Measurements from ENCODE around the gene SDK1. TPM values are rescaled to one million over a fixed set of nuclear protein-coding genes. Genes with fewer than 3 reads are reported as not detected.

Gene SDK1
- total RNA-seq, 2 experiments from 2014 or later: 0.10 to 0.17 TPM

- DNase-seq: no peak
- POLR2A ChIA-PET: no interaction called here
- Mint-ChIP-seq H3K4me3 (no peak overlapping the region), H3K9me3 (no peaks in the 10 kb centered on the region), H3K4me1 (peaks cover 13% of the 10 kb centered on the region), H3K27ac (no peak overlapping the region), H3K36me3 (ENCODE audit: low read depth) (no peaks in the 10 kb centered on the region), H3K27me3 (peaks cover 6% of the 10 kb centered on the region)
- CTCF ChIA-PET: interaction anchor here (1.1 kb wide), 1 partner anchor 23 kb away, joined by 3 read pairs; no protein-coding TSS in a partner anchor
These were observed 111.8 kb downstream of the SDK1 start for GRCh38 chr7:3412871-3413270.

- Mint-ChIP-seq H3K36me3 (ENCODE audit: low read depth) (no peaks in the 10 kb centered on the region), H3K9me3 (no peaks in the 10 kb centered on the region), H3K4me1 (no peaks in the 10 kb centered on the region), H3K4me3 (no peak overlapping the region), H3K27me3 (peaks cover 4% of the 10 kb centered on the region), H3K27ac (no peak overlapping the region)
- CTCF ChIA-PET: no interaction called here
- DNase-seq: no peak
- POLR2A ChIA-PET: no interaction called here
These were observed 114.8 kb downstream of the SDK1 start for GRCh38 chr7:3415861-3416312.

GRCh38 chr7:3416453-3416852 is 115.4 kb downstream of the SDK1 start:
- ChIA-PET CTCF (interaction anchor here (0.6 kb wide), 1 partner anchor 213 kb away, joined by 3 read pairs; no protein-coding TSS in a partner anchor), POLR2A (no interaction called here)
- no peak overlapping the region for H3K4me3 Mint-ChIP-seq
- H3K4me1 Mint-ChIP-seq: no peaks in the 10 kb centered on the region
- H3K36me3 Mint-ChIP-seq (ENCODE audit: low read depth): no peaks in the 10 kb centered on the region
- peaks cover 4% of the 10 kb centered on the region for H3K27me3 Mint-ChIP-seq
- no peaks in the 10 kb centered on the region for H3K9me3 Mint-ChIP-seq
- no peak for DNase-seq
- no peak overlapping the region for H3K27ac Mint-ChIP-seq

- Mint-ChIP-seq H3K4me1 (no peaks in the 10 kb centered on the region), H3K36me3 (ENCODE audit: low read depth) (no peaks in the 10 kb centered on the region), H3K27ac (no peak overlapping the region), H3K9me3 (peaks cover 9% of the 10 kb centered on the region), H3K4me3 (no peak overlapping the region), H3K27me3 (no peaks in the 10 kb centered on the region)
- ChIA-PET POLR2A (no interaction called here), CTCF (no interaction called here)
- DNase-seq: no peak
These were observed 124.0 kb downstream of the SDK1 start for GRCh38 chr7:3425087-3425486.

- ChIA-PET CTCF (interaction anchor here (0.6 kb wide), 1 partner anchor 349 kb away, joined by 3 read pairs; no protein-coding TSS in a partner anchor), POLR2A (no interaction called here)
- peaks cover 9% of the 10 kb centered on the region for H3K9me3 Mint-ChIP-seq
- no peaks in the 10 kb centered on the region for H3K27me3 Mint-ChIP-seq
- H3K4me1 Mint-ChIP-seq: no peaks in the 10 kb centered on the region
- no peak overlapping the region for H3K27ac Mint-ChIP-seq
- no peaks in the 10 kb centered on the region for H3K36me3 Mint-ChIP-seq (ENCODE audit: low read depth)
- no peak overlapping the region for H3K4me3 Mint-ChIP-seq
- DNase-seq: no peak
These were observed 125.0 kb downstream of the SDK1 start for GRCh38 chr7:3426064-3426463.

- DNase-seq: no peak
These were observed 126.9 kb downstream of the SDK1 start for GRCh38 chr7:3427957-3428356.

GRCh38 chr7:3429981-3430380 is 128.9 kb downstream of the SDK1 start:
- Mint-ChIP-seq H3K4me3 (no peak overlapping the region), H3K9me3 (no peaks in the 10 kb centered on the region), H3K27me3 (no peaks in the 10 kb centered on the region), H3K27ac (no peak overlapping the region), H3K4me1 (no peaks in the 10 kb centered on the region), H3K36me3 (ENCODE audit: low read depth) (no peaks in the 10 kb centered on the region)
- POLR2A ChIA-PET: no interaction called here
- DNase-seq: no peak
- CTCF ChIA-PET: no interaction called here

More at GRCh38 chr7:3427957-3428356, 126.9 kb downstream of the SDK1 start:
- CTCF ChIA-PET: no interaction called here
- H3K4me1 Mint-ChIP-seq: no peaks in the 10 kb centered on the region
- POLR2A ChIA-PET: no interaction called here
- H3K27me3 Mint-ChIP-seq: no peaks in the 10 kb centered on the region
- no peak overlapping the region for H3K27ac Mint-ChIP-seq
- H3K9me3 Mint-ChIP-seq: no peaks in the 10 kb centered on the region
- no peaks in the 10 kb centered on the region for H3K36me3 Mint-ChIP-seq (ENCODE audit: low read depth)
- H3K4me3 Mint-ChIP-seq: no peak overlapping the region

GRCh38 chr7:3430588-3430987 is 129.5 kb downstream of the SDK1 start:
- H3K4me1 Mint-ChIP-seq: no peaks in the 10 kb centered on the region
- no peak for DNase-seq
- ChIA-PET POLR2A (no interaction called here), CTCF (interaction anchor here (0.6 to 1.0 kb wide), 2 partner anchors 9 to 92 kb away, joined by 3 read pairs; no protein-coding TSS in a partner anchor)
- H3K36me3 Mint-ChIP-seq (ENCODE audit: low read depth): no peaks in the 10 kb centered on the region
- no peak overlapping the region for H3K4me3 Mint-ChIP-seq
- no peaks in the 10 kb centered on the region for H3K9me3 Mint-ChIP-seq
- H3K27me3 Mint-ChIP-seq: no peaks in the 10 kb centered on the region
- no peak overlapping the region for H3K27ac Mint-ChIP-seq

GRCh38 chr7:3431306-3431705 is 130.3 kb downstream of the SDK1 start:
- DNase-seq: no peak
- Mint-ChIP-seq H3K27ac (no peak overlapping the region), H3K27me3 (no peaks in the 10 kb centered on the region), H3K4me1 (no peaks in the 10 kb centered on the region), H3K4me3 (no peak overlapping the region), H3K9me3 (no peaks in the 10 kb centered on the region), H3K36me3 (ENCODE audit: low read depth) (no peaks in the 10 kb centered on the region)
- POLR2A ChIA-PET: no interaction called here
- CTCF ChIA-PET: interaction anchor here (0.6 to 1.2 kb wide), 4 partner anchors 8 to 494 kb away, joined by 3 to 4 read pairs (median 3); no protein-coding TSS in a partner anchor

GRCh38 chr7:3432911-3433310 is 131.9 kb downstream of the SDK1 start:
- POLR2A ChIA-PET: no interaction called here
- peaks cover 1% of the 10 kb centered on the region for H3K27me3 Mint-ChIP-seq
- no peak overlapping the region for H3K4me3 Mint-ChIP-seq
- no peaks in the 10 kb centered on the region for H3K36me3 Mint-ChIP-seq (ENCODE audit: low read depth)
- CTCF ChIA-PET: no interaction called here
- H3K4me1 Mint-ChIP-seq: no peaks in the 10 kb centered on the region
- no peaks in the 10 kb centered on the region for H3K9me3 Mint-ChIP-seq
- no peak overlapping the region for H3K27ac Mint-ChIP-seq
- DNase-seq: no peak

GRCh38 chr7:3434611-3435010 is 133.6 kb downstream of the SDK1 start:
- Mint-ChIP-seq H3K36me3 (ENCODE audit: low read depth) (no peaks in the 10 kb centered on the region), H3K4me3 (no peak overlapping the region), H3K9me3 (no peaks in the 10 kb centered on the region), H3K27ac (no peak overlapping the region), H3K27me3 (peaks cover 1% of the 10 kb centered on the region), H3K4me1 (no peaks in the 10 kb centered on the region)
- ChIA-PET CTCF (no interaction called here), POLR2A (no interaction called here)
- DNase-seq: no peak

- Mint-ChIP-seq H3K27me3 (peaks cover 1% of the 10 kb centered on the region), H3K36me3 (ENCODE audit: low read depth) (no peaks in the 10 kb centered on the region), H3K4me3 (no peak overlapping the region), H3K27ac (no peak overlapping the region), H3K9me3 (no peaks in the 10 kb centered on the region), H3K4me1 (no peaks in the 10 kb centered on the region)
- ChIA-PET POLR2A (no interaction called here), CTCF (interaction anchor here (0.7 kb wide), 1 partner anchor 21 kb away, joined by 3 read pairs; no protein-coding TSS in a partner anchor)
- no peak for DNase-seq
These were observed 135.1 kb downstream of the SDK1 start for GRCh38 chr7:3436112-3436511.

GRCh38 chr7:3436746-3437145 is 135.7 kb downstream of the SDK1 start:
- Mint-ChIP-seq H3K4me3 (no peak overlapping the region), H3K4me1 (no peaks in the 10 kb centered on the region), H3K36me3 (ENCODE audit: low read depth) (no peaks in the 10 kb centered on the region), H3K9me3 (no peaks in the 10 kb centered on the region), H3K27ac (no peak overlapping the region), H3K27me3 (peaks cover 1% of the 10 kb centered on the region)
- ChIA-PET POLR2A (no interaction called here), CTCF (no interaction called here)
- no peak for DNase-seq

- Mint-ChIP-seq H3K27ac (no peak overlapping the region), H3K4me1 (no peaks in the 10 kb centered on the region), H3K36me3 (ENCODE audit: low read depth) (no peaks in the 10 kb centered on the region), H3K27me3 (peaks cover 1% of the 10 kb centered on the region), H3K4me3 (no peak overlapping the region), H3K9me3 (no peaks in the 10 kb centered on the region)
- ChIA-PET CTCF (interaction anchor here (0.7 kb wide), 1 partner anchor 11 kb away, joined by 3 read pairs; no protein-coding TSS in a partner anchor), POLR2A (no interaction called here)
- DNase-seq: no peak
These were observed 136.4 kb downstream of the SDK1 start for GRCh38 chr7:3437467-3437866.

All from activated CD4-positive, alpha-beta T cell treated with anti-CD3 and anti-CD28 coated beads, Interleukin-2, amount 10 ng/mL, durations not matched to agents 7 days and 5 days (primary cell).